GM10248 (cell line): ENCODE data around the gene PUS1.

Source experiments
- CTCF ChIA-PET: fragments of 300-600 bp; sonication (Branson Sonifier 250); formaldehyde crosslinking; extraction: SDS; loops from one replicate; lab custom pipeline; 2021; ENCODE audit warnings: antibody characterized with exemption; lab: Yijun Ruan, JAX
- POLR2A ChIA-PET: fragments of 350-650 bp; sonication (Branson Sonifier 250); formaldehyde crosslinking; extraction: SDS; loops from one replicate; lab custom pipeline; 2020; ENCODE audit warnings: antibody characterized with exemption; lab: Yijun Ruan, JAX
- DNase-seq: peaks from one replicate; pipeline ENCODE4 v3.0.0; 2012; ENCODE audit errors: extremely low spot score
- TF ChIP-seq, protein P1 (sequence below): IDR thresholded peaks from 2 replicates; pipeline ENCODE4 v1.5.1; 2012; ENCODE audit warnings: mild to moderate bottlenecking, low read depth; ENCODE audit errors: extremely low read depth, missing control alignments, control extremely low read depth

Gene PUS1

DNA sequence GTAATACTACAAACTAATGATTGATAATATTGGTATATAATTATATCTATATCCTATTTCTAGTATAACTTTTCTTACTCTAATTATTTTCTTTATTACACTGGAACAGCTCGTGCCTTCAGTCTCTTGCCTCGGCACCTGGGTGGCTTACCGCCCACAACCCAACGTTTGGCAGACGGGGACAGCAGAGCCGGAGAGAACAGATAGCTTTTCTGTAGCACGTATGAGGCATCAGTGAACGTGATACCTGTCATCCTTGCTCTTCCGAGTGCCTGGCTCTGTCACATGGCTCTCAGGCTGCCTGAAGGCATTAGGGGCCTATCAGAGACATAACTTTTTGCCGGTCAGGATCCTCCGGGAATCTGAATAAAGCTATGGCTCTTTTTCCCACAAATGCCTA is 5.5 kb downstream of the PUS1 start:
- no peak for DNase-seq
- POLR2A ChIA-PET, result no interaction called here
- TF ChIP-seq, protein P1, sequence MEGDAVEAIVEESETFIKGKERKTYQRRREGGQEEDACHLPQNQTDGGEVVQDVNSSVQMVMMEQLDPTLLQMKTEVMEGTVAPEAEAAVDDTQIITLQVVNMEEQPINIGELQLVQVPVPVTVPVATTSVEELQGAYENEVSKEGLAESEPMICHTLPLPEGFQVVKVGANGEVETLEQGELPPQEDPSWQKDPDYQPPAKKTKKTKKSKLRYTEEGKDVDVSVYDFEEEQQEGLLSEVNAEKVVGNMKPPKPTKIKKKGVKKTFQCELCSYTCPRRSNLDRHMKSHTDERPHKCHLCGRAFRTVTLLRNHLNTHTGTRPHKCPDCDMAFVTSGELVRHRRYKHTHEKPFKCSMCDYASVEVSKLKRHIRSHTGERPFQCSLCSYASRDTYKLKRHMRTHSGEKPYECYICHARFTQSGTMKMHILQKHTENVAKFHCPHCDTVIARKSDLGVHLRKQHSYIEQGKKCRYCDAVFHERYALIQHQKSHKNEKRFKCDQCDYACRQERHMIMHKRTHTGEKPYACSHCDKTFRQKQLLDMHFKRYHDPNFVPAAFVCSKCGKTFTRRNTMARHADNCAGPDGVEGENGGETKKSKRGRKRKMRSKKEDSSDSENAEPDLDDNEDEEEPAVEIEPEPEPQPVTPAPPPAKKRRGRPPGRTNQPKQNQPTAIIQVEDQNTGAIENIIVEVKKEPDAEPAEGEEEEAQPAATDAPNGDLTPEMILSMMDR, result no peak
- CTCF ChIA-PET, result no interaction called here

DNA sequence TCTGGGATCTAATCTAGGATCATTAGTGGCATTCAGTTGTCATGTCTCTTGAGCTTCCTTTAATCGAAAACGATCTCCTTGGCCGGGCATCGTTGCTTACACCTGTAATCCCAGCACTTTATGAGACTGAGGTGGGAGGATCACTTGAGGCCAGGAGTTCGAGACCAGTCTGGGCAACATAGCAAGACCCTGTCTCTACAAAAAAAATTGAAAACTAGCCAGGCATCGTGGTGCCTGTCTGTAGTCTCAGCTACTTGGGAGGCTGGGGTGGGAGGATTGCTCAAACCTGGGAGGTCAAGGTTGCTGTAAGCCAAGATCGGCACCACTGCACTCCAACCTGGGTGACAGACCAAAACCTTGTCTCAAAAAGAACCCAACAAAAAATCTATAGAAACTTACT is 9.0 kb downstream of the PUS1 start:
- ChIA-PET CTCF (interaction anchor here (0.8 kb wide), 1 partner anchor 10 kb away, joined by 4 read pairs; no protein-coding TSS in a partner anchor), POLR2A (no interaction called here)
- TF ChIP-seq, protein P1, result no peak
- no peak for DNase-seq

DNA sequence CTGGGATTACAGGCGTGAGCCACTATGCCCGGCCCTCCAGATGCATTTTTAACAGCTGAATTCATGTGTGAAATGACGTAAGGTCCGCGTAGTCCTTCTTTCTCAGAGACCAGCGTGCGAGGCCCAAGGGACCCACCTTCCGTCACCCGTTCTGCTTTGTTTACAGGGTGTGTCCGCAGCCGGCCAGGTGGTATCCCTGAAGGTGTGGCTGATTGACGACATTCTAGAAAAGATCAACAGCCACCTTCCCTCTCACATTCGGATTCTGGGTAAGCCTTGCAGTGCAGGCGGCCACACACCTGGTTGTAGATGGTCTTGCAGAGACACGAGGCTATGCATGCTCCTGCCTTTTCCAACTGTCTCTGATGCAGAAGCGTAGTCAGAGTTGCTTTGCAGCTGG is 9.9 kb downstream of the PUS1 start:
- TF ChIP-seq, protein P1, result no peak
- CTCF ChIA-PET, result interaction anchor here (1.5 kb wide), 1 partner anchor 10 kb away, joined by 3 read pairs; the partner anchor contains the start of gene PUS1
- POLR2A ChIA-PET, result interaction anchor here (0.5 kb wide), 1 partner anchor 40 kb away, joined by 3 read pairs; no protein-coding TSS in a partner anchor
- DNase-seq, result no peak

DNA sequence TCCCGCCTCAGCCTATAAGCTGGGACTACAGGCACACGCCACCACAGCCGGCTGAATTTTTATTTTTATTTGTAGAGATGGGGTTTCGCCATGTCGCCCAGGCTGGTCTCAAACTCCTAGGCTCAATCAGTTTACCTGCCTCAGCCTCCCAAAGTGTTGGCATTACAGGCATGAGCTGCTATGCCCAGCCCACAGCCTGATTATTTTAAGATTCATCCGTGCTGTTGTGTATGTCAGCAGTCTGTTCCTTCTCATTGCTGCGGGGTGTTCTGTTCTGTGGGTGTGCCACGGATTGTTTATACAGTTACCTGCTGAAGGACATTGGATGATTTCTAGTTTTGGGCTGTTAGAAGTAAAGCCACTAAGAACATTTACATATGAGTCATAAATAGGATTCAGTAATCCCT is 11.1 kb downstream of the PUS1 start:
- DNase-seq, result no peak
- POLR2A ChIA-PET, result no interaction called here
- TF ChIP-seq, protein P1, result no peak
- CTCF ChIA-PET, result interaction anchor here (1.5 to 2.1 kb wide), 2 partner anchors 11 to 104 kb away, joined by 3 to 5 read pairs; partner anchors contain the start of gene PUS1

DNA sequence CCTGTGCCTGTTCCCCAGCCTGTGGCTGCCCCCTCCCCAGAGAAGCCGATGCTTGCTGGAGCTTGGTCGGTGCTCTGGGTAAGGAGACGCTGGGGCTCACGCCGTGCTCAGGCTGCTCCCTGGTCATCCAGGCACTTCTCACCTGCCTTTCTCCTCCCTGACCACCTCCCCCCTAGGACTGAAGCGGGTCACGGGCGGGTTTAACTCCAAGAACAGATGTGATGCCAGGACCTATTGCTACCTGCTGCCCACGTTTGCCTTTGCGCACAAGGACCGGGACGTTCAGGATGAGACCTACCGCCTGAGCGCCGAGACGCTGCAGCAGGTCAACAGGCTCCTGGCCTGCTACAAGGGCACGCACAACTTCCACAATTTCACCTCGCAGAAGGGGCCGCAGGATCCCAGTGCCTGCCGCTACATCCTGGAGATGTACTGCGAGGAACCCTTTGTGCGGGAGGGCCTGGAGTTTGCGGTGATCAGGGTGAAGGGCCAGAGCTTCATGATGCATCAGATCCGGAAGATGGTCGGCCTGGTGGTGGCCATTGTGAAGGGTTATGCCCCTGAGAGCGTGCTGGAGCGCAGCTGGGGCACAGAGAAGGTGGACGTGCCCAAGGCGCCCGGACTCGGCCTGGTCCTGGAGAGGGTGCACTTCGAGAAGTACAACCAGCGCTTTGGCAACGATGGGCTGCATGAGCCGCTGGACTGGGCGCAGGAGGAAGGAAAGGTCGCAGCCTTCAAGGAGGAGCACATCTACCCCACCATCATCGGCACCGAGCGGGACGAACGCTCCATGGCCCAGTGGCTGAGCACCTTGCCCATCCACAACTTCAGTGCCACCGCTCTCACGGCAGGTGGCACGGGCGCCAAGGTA is 12.3 kb downstream of the PUS1 start:
- DNase-seq, result no peak
- ChIA-PET CTCF (interaction anchor here (2.1 kb wide), 1 partner anchor 106 kb away, joined by 5 read pairs; no protein-coding TSS in a partner anchor), POLR2A (no interaction called here)
- TF ChIP-seq, protein P1, result no peak

DNA sequence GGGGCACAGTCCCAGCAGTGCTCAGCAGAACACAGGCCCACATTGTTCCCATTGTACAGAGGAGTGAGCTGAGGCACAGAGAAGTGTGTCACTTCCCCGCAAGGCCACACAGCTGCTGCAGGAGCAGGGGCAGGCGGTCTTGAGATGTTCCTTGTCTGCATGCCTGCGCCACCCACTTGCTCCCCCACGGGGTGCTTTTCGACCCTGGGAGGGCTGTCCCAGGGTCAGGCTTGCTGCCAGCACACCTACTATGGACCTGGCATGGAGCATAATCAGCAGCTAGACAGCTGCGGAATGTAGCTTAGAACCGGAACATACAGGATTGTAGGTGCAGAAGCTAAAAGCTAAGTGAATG is 12.9 kb downstream of the PUS1 start:
- POLR2A ChIA-PET, result no interaction called here
- TF ChIP-seq, protein P1, result no peak
- no peak for DNase-seq
- CTCF ChIA-PET, result no interaction called here
